GM23248 (cell line): ENCODE results near the gene MYLK2.

ENCODE experiments used
- EZH2 ChIP-seq: fragments of 200-600 bp; sonication (generic); IDR thresholded peaks from 2 replicates; pipeline ENCODE4 v1.6.1; 2018; ENCODE audit warnings: antibody characterized with exemption, mild to moderate bottlenecking; ENCODE audit not compliant: insufficient read depth, poor library complexity, severe bottlenecking
- EZH2phosphoT487 ChIP-seq: fragments of 200-600 bp; sonication (generic); IDR thresholded peaks from 2 replicates; pipeline ENCODE4 v1.6.1; 2018; ENCODE audit warnings: antibody characterized with exemption, moderate library complexity, mild to moderate bottlenecking, low read depth; ENCODE audit not compliant: insufficient read depth

DNA sequence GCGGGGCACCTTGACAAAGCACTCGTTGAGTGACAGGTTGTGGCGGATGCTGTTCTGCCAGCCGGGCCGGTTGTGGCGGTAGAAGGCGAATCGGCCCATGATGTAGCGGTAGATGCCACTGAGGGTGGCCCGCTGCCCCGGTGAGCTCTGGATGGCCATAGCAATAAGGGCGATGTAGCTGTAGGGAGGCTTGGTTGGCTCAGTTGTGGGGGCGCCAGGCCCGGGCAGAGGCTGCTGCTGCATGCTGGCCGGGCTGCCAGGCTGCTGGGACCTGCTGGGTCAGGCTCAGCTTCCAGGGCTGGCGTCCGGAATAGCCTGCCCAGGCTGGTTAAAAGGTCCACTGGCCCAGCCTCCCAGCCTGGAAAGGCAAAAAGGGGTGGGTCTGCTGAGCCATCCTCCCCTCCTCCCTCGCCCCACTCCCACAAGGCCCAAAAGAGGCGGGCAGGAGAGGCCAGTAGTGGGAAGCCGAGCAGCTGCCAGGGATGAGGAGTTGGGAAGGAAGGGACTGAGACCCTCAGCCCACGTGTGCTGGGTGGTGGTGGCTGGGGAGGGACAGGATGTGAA, 26.2 kb downstream of the MYLK2 start, which contains the start of gene FOXS1:
- no peak for TF ChIP-seq EZH2
- no peak for TF ChIP-seq EZH2phosphoT487
